ENCODE data around the gene STYXL1.

Gene STYXL1

DNA sequence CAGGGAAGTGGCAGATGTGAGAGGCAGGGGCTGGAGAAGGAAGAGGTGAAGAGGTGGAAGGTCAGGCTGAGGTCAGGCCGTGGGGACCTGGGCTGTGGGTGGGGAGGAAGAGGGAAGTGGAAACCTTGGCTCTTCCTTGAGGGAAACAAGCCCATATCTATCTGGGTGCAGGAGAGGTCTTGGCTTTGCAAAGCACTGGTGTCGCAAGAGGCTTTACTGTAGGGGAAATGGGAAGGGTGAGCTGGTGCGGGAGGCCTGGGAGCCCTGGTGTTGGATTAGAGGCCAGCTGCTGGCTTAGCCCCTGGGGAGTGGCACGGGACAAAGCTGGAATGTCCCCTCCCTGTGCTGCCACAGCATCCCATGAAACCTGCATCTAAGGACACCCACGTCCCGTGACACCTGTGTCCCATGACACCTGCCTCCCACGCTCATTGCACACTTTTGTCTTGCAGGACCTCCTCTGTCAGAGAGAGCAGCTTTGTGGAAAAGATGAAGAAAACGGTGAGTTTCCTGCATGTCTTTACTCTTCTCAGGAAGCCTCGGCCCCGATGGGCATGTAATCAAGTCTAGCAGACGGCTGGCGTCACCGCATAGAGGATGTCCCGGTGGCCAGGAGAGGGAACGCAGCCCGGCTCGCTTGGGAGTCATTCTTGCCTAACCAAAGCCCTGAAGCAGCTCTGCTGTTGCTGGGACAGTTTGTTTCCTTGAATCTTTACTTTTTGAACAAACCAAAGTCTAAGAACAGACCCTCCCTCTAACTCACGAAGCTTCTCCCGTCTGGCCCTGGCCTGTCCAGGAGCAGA lies 75.6 kb downstream of the STYXL1 start:
- no peak for DNase-seq

DNA sequence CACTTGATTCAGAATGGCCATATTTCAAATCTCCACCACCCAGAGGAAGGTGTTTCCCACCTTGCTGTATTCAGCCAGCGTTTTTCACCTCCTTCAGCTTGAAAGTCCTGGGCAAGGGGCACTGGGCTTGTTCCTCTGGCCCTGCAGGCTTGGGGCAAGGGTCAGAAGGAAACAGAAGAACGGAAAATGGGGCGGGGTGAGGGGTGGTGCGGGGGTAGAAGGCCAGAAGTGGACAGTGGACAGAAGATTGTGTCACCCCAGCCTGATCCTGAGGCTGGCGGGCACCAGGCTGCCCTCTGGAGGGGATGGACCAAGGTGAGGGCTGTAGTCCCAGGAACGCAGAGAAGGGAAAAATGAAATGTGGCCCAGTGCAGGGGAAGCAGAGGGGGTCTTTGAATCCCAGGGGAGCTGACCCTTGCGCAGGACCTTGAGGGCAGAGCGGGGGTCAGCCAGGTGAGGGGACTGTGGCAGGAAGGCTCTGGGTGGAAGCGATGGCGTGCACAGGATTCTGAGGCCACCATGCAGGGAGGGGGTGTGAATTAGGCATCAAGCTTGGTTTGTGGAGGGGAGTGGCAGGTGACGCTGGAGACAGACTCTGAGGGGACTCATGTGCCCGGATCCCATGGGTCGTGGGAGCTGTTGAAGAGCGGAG lies 76.4 kb downstream of the STYXL1 start:
- DNase-seq, result no peak

DNA sequence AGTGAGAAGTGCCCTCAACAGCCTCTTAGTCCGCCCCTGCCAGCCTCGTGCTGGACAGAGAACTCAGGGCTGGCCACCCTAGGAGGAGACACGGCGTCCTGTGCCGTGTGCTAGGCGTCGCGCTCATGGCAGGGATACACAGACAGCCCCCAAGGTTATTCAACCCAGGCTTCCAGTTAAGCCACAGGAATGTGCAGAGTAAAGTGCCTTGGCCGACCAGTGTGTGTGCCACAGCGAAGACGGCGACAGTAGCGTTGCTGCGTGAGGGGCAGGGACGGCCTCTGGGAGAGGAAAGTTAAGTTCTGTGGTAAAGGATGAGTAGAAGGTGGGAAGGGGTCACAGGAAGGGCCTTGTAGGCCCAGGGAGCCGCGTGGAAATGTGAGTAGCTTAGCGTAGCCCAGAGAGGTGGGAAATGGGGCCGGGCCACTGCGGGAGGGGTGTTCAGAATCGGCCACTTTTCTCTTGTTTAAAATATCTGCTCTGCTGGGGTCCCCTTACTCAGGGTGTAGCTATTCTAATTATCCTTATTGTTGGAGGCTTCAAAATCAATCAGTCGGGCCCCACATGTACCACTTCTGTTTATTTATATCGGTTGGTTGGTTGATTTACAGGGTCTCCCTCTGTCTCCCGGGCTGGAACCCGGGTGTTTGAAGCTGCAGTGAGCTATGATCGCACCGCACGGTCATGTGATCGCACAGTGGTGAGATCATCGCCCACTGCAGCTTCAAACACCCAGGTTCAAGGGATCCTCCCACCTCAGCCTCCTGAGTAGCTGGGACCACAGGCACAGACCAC lies 77.9 kb downstream of the STYXL1 start:
- no peak for DNase-seq

DNA sequence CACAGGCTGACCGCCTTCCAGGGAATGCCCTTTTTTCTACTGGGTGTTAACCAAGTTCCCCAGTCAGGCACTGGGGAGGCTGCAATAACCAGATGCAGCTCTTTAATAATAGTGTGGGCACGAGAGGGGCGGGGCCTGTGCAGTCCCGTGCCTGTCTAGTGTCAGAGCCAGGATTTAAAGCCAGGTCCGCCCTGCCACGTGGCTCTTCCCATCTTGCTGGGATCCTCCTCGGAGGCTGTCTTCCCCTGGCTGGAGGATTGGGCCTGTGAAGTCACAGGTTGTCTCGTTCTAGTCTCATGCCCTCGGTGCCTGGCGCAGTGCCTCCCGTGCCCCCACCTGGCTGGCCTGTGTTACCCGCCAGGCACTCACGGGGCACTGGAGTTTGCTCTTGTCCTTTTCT lies 78.6 kb downstream of the STYXL1 start:
- no peak for DNase-seq

DNA sequence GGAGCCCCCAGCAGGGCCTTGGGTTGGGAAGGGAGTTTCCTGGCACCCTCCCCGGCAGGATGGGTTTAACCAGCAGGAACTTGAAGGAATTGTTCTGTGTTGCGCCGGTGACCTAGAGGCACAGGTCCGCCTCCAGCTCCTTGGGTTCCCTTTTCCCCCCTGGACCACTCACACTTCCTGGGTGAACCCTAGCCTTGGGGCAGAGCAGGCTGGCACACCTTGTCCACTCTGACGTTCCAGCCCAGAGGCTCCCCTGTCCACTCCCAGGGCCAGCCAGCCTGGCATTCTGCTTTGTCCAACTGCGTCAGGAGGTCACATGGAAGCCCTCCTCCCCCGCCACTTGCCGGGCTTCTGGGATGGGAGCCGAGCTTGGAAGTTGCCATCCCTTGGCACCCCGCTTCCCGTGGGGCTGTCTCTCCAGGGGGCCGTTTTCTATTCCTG lies 79.2 kb downstream of the STYXL1 start:
- DNase-seq, result no peak

DNA sequence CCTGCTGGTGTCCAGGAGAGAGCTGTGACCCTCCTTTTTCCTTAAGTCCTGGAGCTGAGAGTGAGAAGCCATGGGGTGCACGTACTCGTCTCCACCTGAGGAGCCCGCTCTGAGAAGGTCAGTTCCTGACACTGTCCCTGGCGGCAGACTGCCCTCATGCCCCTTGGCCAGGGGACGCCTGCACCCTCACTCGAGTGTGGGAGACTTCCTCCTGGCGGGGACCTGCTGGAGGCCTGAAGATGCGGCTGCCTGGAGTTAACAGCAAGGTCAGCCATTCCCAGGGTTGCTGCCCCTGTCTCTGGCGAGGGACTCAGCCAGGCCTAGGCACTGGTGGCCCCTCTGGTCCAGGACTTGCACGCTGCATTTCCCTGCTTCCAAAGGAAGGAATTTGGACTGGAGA lies 79.8 kb downstream of the STYXL1 start:
- DNase-seq, result no peak

DNA sequence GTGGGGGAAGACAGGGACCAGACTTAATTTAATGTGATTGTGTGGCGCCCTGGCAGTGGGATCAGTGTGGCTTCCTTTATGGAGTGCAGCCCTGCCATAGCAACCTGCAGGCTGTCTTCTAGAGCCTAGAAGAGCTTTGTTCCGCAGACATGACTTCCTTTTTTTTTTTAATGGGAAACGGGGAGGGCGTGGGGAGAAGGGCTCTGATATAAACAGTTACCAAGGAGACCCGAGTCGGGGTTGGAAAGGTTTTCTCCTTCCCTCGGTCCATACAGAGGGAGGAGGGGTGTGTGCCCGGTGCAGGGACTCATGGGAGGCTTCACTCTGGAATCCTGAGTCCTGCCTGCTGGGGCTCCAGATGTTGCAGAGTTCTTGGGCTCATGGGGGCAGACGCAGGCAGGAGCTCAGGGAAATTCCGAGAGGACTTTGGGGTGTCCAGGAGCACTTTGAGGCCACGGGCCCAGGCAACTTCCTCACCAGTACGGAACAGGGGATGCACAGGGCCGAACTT lies 80.3 kb downstream of the STYXL1 start:
- DNase-seq, result no peak

DNA sequence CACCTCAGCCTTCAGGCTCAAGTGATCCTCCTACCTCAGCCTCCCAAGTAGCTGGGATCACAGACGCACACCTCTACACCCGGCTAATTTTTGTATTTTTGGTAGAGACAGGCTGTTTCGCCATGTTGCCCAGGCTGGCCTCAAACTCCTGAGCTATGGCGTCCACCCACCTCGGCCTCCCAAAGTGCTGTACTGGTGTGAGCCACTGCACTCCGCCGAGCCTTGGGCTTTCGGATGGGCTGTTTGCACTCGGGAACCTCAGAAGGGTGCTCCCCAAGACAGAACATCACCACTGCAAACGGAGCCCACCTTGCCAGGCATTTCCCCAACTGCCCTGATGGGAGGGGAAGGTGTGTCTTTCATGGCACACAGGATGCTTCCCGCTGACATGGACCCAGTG lies 80.7 kb downstream of the STYXL1 start:
- DNase-seq, result no peak

DNA sequence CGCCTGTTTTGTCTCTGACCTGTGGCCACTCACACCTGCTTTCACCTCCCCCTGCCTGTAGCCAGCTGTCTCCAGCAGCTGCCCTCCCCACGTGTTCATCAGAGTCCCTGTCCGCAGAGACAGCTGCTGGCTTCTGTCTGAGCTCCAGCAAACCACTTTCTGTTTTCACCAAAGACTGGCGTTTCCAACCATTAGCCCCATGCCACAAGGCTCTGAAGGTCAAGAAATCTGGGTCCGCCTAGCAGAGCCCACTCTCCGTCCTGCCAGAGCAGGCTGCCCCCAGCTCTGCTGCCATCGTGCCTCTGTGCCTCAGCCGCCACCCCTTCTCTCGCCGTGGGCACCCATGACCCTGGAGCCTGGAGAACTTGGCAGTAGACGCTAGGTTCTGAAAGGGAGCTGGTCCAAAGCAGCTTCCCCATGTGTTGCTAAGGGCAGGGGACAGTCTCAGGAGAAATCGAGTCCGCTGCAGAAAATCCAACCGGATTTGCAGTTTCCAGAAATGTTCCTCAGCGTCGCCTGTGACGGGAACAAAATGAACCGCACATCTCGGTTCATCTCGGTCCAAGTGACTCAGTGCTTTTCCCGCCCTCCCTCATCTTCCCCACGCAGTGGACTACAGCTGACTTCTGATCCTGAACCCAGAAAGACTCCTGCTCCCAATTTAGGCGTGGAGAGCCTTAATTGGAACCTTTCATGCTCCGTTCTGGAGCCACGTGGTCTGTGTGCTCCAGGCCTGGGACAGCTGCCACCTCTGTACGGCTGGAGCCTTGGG lies 81.4 kb downstream of the STYXL1 start:
- no peak for DNase-seq

DNA sequence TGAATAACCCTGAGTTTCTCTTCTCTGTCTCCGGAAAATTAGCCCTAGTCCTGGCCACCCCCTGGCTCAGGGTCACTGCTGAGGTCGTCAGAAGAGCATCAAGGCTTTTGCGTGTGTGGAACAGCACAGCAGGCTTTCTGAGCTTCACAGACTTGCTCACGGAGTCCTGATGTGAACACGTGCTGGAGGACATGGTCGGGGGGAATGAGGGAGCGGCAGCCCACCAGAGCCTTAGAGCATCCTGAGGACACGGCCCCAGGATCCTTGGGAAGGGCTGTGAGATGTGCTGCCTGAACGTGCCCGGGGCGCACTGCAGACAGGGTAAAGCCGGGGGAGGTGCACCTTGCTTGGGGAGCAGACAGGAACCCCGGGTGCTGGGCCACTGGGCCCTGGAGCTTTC lies 82.2 kb downstream of the STYXL1 start:
- no peak for DNase-seq

DNA sequence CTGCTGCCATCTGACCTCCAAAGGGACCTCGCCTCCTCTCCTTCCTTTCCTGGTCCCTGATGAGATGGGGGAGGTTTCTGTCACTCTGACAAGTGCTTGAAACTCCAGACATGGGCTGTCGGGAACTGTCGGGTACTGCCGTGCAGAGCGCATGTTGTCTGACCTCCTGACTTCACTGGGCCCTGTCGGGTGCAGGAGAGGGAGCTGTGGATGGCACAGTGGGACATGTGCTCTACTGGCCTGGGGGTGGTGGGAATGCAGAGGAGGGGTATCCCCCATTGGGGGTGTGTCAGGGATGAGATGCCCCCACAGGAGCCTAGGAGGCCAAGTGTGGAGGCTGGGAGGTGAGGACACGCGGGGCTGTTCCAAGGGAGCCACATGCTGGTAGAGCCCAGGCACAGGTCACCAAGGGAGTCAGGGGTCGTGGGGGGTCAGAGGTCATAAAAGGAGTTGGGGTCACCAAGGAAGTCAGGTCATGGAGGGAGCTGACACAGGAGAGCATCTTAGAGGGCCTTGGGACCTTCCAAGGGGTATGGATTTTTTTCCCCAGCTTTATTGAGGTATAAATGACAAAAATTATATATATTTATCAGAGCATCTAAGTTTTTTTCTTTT lies 84.3 kb downstream of the STYXL1 start:
- DNase-seq, result no peak

DNA sequence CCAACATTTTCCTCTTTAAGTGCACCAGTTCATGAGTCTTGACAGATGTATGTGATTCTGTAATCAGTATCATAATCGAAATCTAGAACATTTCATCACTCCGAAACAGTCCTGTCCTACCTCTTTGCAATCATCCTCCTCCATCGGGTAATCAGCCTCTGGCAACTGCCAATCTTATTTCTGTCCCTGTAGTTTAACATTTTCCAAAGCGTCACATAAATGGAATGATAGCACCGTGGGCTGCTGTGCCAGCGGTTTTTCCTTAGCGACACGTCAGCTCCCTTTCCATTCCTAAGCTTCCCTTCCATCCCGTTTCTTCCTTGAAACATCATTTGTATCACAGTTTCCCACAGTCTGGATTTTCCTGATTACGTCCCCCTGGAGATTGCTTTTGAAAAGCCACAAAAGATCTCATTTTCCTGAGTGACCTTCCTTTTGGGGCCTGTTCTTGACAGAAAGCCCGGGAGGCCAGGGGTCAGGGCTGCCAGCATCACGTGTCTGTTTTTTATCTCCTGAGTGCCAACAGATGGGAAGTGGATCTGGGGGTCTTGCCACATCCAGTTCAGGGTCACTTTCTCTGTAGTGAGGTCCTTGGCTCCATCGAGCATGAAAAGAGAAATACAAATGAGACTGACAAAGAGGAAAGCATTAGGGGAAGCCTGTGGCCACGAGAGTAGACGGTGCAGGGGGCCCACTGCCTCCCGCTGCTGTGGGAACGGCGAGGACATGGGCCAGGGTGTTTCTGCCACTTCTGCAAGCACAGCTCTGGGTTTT lies 85.0 kb downstream of the STYXL1 start:
- no peak for DNase-seq

DNA sequence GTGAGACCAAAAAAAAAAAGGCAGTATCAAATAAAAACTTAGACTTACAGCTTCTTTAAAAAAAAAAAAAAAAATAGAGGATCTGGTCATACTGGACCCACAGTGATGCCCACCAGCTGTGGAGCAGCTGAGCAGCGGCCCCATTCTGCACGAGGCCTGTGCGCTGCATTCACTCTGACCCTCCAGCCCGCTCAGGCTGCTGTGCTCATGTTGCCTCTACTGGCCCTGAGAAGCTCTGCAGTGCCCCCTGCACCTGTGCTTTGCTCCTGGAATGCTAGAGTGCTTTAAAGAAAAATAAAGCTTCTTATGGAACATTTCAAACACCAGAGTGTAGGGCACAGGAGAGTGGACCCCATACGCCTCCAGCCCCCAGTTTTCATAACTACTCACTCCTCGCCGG lies 86.6 kb downstream of the STYXL1 start:
- no peak for DNase-seq

DNA sequence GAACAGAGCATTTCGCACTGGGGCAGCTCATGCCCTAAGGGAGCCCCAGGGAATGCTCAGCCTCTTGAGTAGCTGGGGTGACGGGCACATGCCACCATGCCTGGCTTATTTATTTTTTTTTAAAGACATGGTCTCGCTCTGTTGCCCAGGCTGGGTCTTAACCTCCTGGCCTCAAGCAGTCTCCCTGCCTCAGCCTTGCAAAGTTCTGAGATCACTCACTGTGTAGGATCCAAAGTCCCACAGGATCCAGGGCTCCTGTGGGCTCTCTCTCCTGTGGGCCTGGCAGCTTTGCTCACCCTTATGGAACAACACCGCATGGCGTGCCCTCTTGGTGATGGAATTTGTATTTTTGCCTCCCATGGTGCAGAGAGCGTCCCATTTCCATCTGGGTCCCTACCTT lies 87.4 kb downstream of the STYXL1 start:
- no peak for DNase-seq

DNA sequence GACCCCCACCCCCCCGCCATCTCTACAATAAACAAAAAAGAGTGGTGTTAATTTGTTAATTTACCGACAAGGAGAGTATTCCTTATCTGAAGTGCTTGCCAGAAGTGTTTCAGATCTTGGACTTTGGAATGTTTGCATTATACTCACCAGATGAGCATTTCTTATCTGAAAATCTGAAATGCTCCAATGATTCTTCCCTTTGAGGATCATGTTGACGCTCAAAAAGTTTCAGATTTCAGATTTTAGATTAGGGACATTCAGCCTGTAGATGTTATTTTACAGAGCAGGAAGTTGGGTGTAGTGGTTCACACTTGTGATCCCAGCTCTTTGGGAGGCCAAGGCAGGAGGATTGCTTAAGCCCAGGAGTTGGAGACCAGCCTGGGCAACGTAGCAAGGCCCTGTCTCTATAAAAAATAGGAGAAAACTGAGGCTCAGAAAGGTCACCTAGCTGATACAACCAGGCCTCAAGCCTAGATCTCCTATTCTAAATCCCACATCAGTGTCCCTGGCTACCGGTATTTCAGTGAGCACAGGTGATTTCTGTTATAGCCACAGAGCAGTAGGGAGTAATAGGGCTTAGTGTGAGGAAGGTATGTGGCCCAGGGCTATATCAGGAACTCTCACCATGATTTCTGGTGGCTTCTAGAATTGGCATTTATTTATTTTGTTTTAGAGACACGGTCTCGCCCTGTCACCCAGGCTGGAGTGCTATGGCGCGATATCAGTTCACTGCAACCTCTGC lies 88.8 kb downstream of the STYXL1 start:
- DNase-seq, result no peak

DNA sequence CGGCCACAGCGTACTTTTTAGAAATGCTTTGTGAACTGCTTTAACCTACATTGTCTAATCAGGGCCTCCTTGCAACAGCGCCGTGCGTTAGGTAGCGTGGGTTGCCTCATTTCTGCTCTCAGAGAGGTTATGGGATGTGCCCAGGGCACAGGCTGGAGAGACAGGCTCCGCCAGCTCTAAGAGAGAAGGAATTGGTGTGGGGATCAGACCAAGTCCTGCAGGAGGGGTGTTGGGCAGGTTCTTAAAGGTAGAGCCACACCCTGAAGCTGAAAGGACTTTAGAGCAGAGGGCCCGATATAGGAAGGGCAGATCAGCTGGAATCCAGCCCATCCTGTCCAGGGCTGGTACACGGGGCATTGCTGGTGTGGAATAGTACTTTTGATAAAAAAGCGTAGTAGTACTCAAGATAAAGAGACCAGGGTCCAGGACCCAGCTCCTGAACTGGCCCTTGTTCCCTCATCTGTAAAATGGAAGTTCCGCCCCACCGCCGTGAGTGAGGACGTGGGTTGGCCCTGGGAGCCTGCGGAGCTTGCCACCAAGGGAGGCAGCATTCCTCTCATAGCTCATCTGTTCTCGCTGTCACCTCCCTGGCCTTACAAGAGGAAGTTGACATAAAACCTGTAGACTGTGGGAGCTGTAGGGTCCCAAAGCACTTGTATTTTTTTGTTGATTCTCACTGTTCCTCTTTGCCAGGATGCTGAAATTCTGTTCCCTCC lies 90.6 kb downstream of the STYXL1 start:
- DNase-seq, result no peak

DNA sequence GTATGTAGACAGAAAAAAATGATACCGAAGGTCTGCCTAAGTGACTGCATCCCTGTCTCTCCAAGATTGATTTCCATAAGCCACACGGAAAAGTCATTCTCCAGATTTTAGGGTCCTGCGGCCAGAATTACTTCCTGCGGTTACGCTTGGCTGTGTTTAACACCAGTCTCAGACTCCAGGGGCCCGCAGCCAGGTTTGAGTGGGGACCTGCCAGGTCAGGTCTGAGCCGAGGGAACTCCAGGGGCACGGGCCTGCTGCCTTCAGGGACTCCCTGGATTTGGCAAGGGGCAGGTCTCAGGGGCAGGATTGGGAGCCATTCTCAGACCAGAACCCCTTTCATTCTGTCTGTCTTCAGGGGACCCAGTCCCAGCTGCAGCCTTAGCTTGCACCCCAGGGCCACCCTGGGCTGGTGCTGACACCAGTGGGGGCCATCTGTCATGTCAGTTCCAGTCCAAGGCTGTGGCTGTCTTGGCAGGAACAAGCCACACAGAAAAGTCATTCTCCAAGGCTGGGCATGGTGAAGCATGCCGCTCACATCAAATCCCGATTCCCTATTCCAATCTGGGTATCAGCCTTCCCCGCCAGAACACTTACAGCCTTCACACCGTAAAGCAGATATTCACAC lies 92.4 kb downstream of the STYXL1 start:
- no peak for DNase-seq

DNA sequence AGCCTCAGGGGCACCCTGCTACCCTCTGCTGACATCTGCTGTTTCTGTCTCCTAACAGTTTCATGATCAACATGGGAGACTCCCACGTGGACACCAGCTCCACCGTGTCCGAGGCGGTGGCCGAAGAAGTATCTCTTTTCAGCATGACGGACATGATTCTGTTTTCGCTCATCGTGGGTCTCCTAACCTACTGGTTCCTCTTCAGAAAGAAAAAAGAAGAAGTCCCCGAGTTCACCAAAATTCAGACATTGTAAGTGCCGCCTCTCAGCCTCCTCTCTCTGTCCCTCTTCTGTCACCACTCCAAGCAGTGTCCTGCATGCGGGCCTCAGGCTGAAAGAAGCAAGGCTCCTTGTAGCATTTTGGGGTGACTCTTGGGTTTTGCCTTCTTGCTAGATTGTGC lies 93.9 kb downstream of the STYXL1 start:
- DNase-seq, result no peak

DNA sequence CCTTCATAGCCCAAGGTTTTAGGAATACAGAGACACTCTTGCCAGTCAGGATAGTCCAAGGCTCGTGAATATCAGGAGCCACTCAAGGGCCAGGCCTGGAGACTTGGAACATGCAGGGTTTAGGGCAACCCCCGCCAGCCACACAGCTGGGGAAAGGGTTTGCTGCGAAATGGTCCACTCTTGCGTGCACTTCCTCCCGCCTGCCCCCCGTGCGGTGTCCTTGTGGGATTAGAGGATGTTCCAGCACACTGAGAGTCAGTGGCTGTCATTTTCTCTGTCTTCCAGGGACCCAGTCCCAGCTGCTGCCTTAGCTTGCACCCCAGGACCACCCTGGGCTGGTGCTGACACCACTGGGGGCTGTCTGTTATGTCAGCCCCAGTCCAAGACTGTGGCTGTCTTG lies 94.4 kb downstream of the STYXL1 start:
- no peak for DNase-seq

DNA sequence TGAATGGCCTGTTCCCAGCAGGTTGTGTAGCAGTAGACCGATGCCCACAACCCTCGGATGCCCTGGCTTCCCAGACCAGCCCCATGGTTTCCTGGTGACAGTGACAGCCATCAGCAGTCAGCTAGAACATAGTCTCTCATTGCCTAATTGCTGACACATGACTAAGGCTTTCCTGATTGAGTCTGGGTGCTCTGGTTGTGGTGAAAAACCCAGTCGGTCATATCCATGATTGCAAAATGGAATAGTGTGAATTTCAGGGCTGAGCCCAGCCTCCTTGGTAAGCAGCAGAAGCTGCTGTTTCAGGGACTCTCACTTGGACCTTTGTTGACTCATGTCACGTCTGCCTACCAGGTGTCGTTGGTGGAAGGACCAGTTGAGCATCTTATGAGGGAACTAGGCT lies 96.3 kb downstream of the STYXL1 start:
- DNase-seq, result no peak

All from stimulated activated CD4-positive, alpha-beta T cell treated with anti-CD3 and anti-CD28 coated beads, Interleukin-1b, Interleukin-23, amount 100 ng/mL, for 48 hours (primary cell).